DLD1 (cell line): ENCODE results near the gene NDUFS3.
"Not testable (repeated sequence)": the region's sequence is repeated elsewhere in the genome, so short reads cannot be mapped to it uniquely, and the experiment has no call there.

Experiments used
- in situ Hi-C: cut with HindIII; loops from 2 replicates; pipeline ENCODE4 v1.10.0; 2017; ENCODE audit warnings: low sequenced_read_pairs

The NDUFS3 gene

GRCh38 chr11:47558695-47559094 lies 20.2 kb upstream of the NDUFS3 start:
- in situ Hi-C loops, result no loop called here

GRCh38 chr11:47560426-47560825 lies 18.4 kb upstream of the NDUFS3 start:
- in situ Hi-C loops, result no loop called here

- in situ Hi-C loops, result not testable (repeated sequence)
These were observed 16.5 kb upstream of the NDUFS3 start for GRCh38 chr11:47562393-47562792.

GRCh38 chr11:47564366-47564765 lies 14.5 kb upstream of the NDUFS3 start:
- in situ Hi-C loops, result not testable (repeated sequence)

- in situ Hi-C loops, result no loop called here
These were observed 13.9 kb upstream of the NDUFS3 start for GRCh38 chr11:47564933-47565339.

GRCh38 chr11:47565340-47566148 lies 13.3 kb upstream of the NDUFS3 start, which contains the start of gene PTPMT1:
TSS of gene PTPMT1 (plus strand) at chr11:47565599. CDS start at chr11:47565623, 24 bp downstream.
- in situ Hi-C loops, result no loop called here

- in situ Hi-C loops, result no loop called here
These were observed 12.7 kb upstream of the NDUFS3 start for GRCh38 chr11:47566149-47566698.

- in situ Hi-C loops, result no loop called here
These were observed 9.2 kb upstream of the NDUFS3 start for GRCh38 chr11:47569646-47570045.

- in situ Hi-C loops, result no loop called here
These were observed 8.1 kb upstream of the NDUFS3 start for GRCh38 chr11:47570651-47571356.

GRCh38 chr11:47571357-47571729 lies 7.5 kb upstream of the NDUFS3 start:
- in situ Hi-C loops, result no loop called here

GRCh38 chr11:47571895-47572294 lies 7.0 kb upstream of the NDUFS3 start:
- in situ Hi-C loops, result no loop called here

GRCh38 chr11:47572715-47573255 lies 6.1 kb upstream of the NDUFS3 start:
- in situ Hi-C loops, result no loop called here

- in situ Hi-C loops, result no loop called here
These were observed 5.6 kb upstream of the NDUFS3 start for GRCh38 chr11:47573321-47573720.

GRCh38 chr11:47577460-47578041 lies 1.3 kb upstream of the NDUFS3 start:
- in situ Hi-C loops, result no loop called here

GRCh38 chr11:47583844-47584243 lies 5.0 kb downstream of the NDUFS3 start:
- in situ Hi-C loops, result no loop called here

GRCh38 chr11:47586098-47586855 lies 7.4 kb downstream of the NDUFS3 start, which contains the start of gene FAM180B:
TSS of gene FAM180B (plus strand) at chr11:47586678. CDS start at chr11:47586769, 91 bp downstream.
- in situ Hi-C loops, result no loop called here

GRCh38 chr11:47587039-47587716 lies 8.3 kb downstream of the NDUFS3 start:
- in situ Hi-C loops, result no loop called here

GRCh38 chr11:47587723-47588326 lies 9.0 kb downstream of the NDUFS3 start:
- in situ Hi-C loops, result no loop called here

- in situ Hi-C loops, result no loop called here
These were observed 10.2 kb downstream of the NDUFS3 start for GRCh38 chr11:47589118-47589517.
